B cell (primary cell): ENCODE data around the gene MAML3. TPM values are rescaled to one million over a fixed set of nuclear protein-coding genes. Genes with fewer than 3 reads are reported as not detected.

Source experiments
- ATAC-seq: fragments of 200-7000 bp; cut with Tn5 transposase; one replicate; pipeline ENCODE4 v1.10.0; 2021; ENCODE audit warnings: low read depth, mild to moderate bottlenecking, moderate number of reproducible peaks, moderate library complexity
- CTCF ChIA-PET: fragments of 350-600 bp; sonication (Branson Sonifier 250); formaldehyde crosslinking; loops from one replicate; lab custom pipeline; 2021; ENCODE audit warnings: antibody characterized with exemption, inconsistent platforms; lab: Charles Lee
- POLR2A ChIA-PET: fragments of 350-600 bp; sonication (Branson Sonifier 250); formaldehyde crosslinking; loops from one replicate; lab custom pipeline; 2021; ENCODE audit warnings: antibody characterized with exemption; lab: Charles Lee
- DNase-seq: peaks from one replicate; pipeline ENCODE4 v3.0.0; 2013
- H2AFZ ChIP-seq: 2 replicates; pipeline ENCODE4 v1.6.1; 2012; ENCODE audit warnings: mild to moderate bottlenecking, low read depth, low read length; ENCODE audit not compliant: insufficient read depth, poor library complexity, severe bottlenecking
- H3K27ac ChIP-seq, 2 donors: 1 replicate in 1 of 2; 2 replicates in 1 of 2; pipeline ENCODE4 v1.5.1; 2012 to 2013; ENCODE audit warnings: low read length in 2 of 2, mild to moderate bottlenecking in 2 of 2, moderate library complexity in 1 of 2
- H3K27me3 ChIP-seq, 4 experiments: fragments of 200-600 bp in 1 of 4; sonication (generic) in 1 of 4; replicated peaks in 1 of 4; 1 replicate in 2 of 4; 2 replicates in 2 of 4; pipeline versions ENCODE4 v1.6.1 to v1.7.0; 2013 to 2016; ENCODE audit warnings: low read length in 3 of 4, mild to moderate bottlenecking in 2 of 4, mixed read lengths in 1 of 4, moderate library complexity in 1 of 4; ENCODE audit not compliant: insufficient read depth in 4 of 4, control insufficient read depth in 3 of 4; ENCODE audit errors: control extremely low read depth in 1 of 4
- H3K36me3 ChIP-seq, 2 experiments: replicated peaks in 1 of 2; 1 replicate in 1 of 2; 2 replicates in 1 of 2; pipeline versions ENCODE4 v1.6.1 to v1.7.1; 2013; ENCODE audit warnings: low read length in 1 of 2; ENCODE audit not compliant: insufficient read depth in 2 of 2, control insufficient read depth in 1 of 2; ENCODE audit errors: control extremely low read depth in 1 of 2, extremely low read depth in 1 of 2
- H3K4me1 ChIP-seq, 2 donors: fragments of 200-600 bp in 1 of 2; sonication (generic) in 1 of 2; 1 replicate in 1 of 2; 2 replicates in 1 of 2; pipeline versions ENCODE4 v1.5.1 to v1.6.1; 2013 to 2017; ENCODE audit warnings: low read length in 2 of 2; ENCODE audit not compliant: control insufficient read depth in 2 of 2, insufficient read depth in 2 of 2
- H3K4me2 ChIP-seq: replicated peaks from 2 replicates; pipeline ENCODE3; 2012; ENCODE audit warnings: mild to moderate bottlenecking, low read depth, low read length; ENCODE audit not compliant: poor library complexity, severe bottlenecking
- H3K4me3 ChIP-seq, 5 experiments: fragments of 200-600 bp in 1 of 5; sonication (generic) in 1 of 5; 1 replicate in 3 of 5; 2 replicates in 2 of 5; pipeline versions ENCODE4 v1.5.1 to v1.7.0; 2011 to 2016; ENCODE audit warnings: low read length in 4 of 5, mild to moderate bottlenecking in 4 of 5, low read depth in 2 of 5, control low read depth in 1 of 5, moderate library complexity in 1 of 5; ENCODE audit not compliant: insufficient read depth in 1 of 5; ENCODE audit errors: control extremely low read depth in 1 of 5, extremely low read depth in 1 of 5
- H3K79me2 ChIP-seq: fragments of 200-600 bp; sonication (generic); one replicate; pipeline ENCODE4 v1.6.0; 2016; ENCODE audit warnings: low read length; ENCODE audit not compliant: control insufficient read depth, insufficient read depth
- H3K9ac ChIP-seq: fragments of 200-600 bp; sonication (generic); 2 replicates; pipeline ENCODE4 v1.6.1; 2017; ENCODE audit warnings: mild to moderate bottlenecking, low read length, moderate library complexity
- H3K9me3 ChIP-seq, 3 donors: one replicate each; pipeline versions ENCODE4 v1.6.1 to v1.7.1; 2013; ENCODE audit warnings: low read length in 2 of 3; ENCODE audit not compliant: control insufficient read depth in 2 of 3, insufficient read depth in 1 of 3; ENCODE audit errors: control extremely low read depth in 1 of 3
- H4K20me1 ChIP-seq: 2 replicates; pipeline ENCODE4 v1.6.0; 2012; ENCODE audit warnings: mild to moderate bottlenecking, low read length; ENCODE audit not compliant: insufficient read depth, control insufficient read depth, poor library complexity, severe bottlenecking
- H3K27ac Mint-ChIP-seq: one replicate; pipeline ENCODE4 v1.8.0; 2021; ENCODE audit warnings: mixed read lengths
- H3K27me3 Mint-ChIP-seq: one replicate; pipeline ENCODE4 v1.8.0; 2021; ENCODE audit warnings: mixed read lengths
- H3K4me1 Mint-ChIP-seq: one replicate; pipeline ENCODE4 v1.8.0; 2021; ENCODE audit warnings: mixed read lengths
- H3K4me3 Mint-ChIP-seq: one replicate; pipeline ENCODE4 v1.8.0; 2021; ENCODE audit warnings: mixed read lengths
- H3K9me3 Mint-ChIP-seq: one replicate; pipeline ENCODE4 v1.8.0; 2022; ENCODE audit warnings: mixed read lengths; ENCODE audit not compliant: insufficient read depth
- EZH2 ChIP-seq: IDR thresholded peaks from 2 replicates; pipeline ENCODE4 v1.6.1; 2012; ENCODE audit warnings: borderline replicate concordance, low read depth, mild to moderate bottlenecking, moderate library complexity, low read length; ENCODE audit not compliant: insufficient read depth, poor library complexity, severe bottlenecking
- WGBS: methylation state at CpG from one replicate; pipeline ENCODE4 v1.1.5; 2013; ENCODE audit warnings: missing lambda C conversion rate; ENCODE audit not compliant: insufficient coverage; 5-methylcytosine and 5-hydroxymethylcytosine counted together
- intact Hi-C: fragments of 100-400 bp; cut with micrococcal nuclease; formaldehyde crosslinking; loops from one replicate; pipeline ENCODE4 v1.10.0; 2022
- polyA plus RNA-seq: library from polyadenylated mRNA; depleted of rRNA; stranded (reverse); fragments of >200 nt; gene quantifications from 2 replicates; pipeline ENCODE4 v1.2.3, GENCODE V29; 2012
- total RNA-seq, 2 donors: library from RNA; stranded (reverse); fragments of 120-200 nt in 1 of 2; gene quantifications; 1 replicate in 1 of 2; 2 replicates in 1 of 2; pipeline versions ENCODE4 v1.2.3 to v1.2.4, GENCODE V29; 2013 to 2022
- TF ChIP-seq, protein P1 (sequence below): fragments of 200-600 bp; IDR thresholded peaks from one replicate; pipeline ENCODE4 v1.8.0; 2022; ENCODE audit warnings: antibody characterized with exemption, mild to moderate bottlenecking

The MAML3 gene
- total and polyA plus RNA-seq, 2 donors (not counting 1 experiment from before 2014, with no cell fraction given): 0.94 to 5.3 TPM

DNA sequence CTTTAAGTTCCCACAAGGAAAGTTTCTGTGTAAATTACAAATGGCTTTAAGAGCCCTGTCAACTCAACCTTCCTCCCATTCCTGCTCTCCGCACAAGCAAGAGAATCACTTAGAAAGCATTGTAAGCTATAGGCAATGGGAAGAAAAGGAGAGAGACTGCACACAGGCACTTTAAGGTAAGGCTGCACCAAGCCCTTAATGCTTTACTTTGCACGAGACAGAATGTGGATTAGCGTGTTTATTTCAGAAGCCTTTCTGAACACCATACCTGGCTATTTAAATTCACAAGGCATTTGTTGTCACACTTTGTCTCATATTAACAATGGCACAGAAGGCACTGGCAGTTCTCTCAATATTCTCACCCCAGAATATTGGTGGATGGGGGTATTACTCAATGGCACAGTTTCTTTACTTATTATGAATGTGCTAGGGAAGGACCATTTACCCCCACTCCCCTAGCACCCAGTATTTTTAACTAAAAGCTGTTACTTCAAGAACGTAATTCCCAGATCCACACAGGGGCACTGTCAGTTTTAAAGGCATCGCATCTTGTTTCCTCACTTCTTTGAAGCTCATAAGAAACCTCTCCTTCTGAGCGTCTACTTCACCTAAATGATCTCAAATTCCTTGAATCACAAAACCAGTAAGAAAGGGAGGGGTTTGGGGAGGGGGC is 150.0 kb downstream of the MAML3 start:
- no peak overlapping the region for H3K27ac ChIP-seq
- H3K4me2 ChIP-seq: no peak overlapping the region
- TF ChIP-seq EZH2: no peak
- TF ChIP-seq, protein P1, sequence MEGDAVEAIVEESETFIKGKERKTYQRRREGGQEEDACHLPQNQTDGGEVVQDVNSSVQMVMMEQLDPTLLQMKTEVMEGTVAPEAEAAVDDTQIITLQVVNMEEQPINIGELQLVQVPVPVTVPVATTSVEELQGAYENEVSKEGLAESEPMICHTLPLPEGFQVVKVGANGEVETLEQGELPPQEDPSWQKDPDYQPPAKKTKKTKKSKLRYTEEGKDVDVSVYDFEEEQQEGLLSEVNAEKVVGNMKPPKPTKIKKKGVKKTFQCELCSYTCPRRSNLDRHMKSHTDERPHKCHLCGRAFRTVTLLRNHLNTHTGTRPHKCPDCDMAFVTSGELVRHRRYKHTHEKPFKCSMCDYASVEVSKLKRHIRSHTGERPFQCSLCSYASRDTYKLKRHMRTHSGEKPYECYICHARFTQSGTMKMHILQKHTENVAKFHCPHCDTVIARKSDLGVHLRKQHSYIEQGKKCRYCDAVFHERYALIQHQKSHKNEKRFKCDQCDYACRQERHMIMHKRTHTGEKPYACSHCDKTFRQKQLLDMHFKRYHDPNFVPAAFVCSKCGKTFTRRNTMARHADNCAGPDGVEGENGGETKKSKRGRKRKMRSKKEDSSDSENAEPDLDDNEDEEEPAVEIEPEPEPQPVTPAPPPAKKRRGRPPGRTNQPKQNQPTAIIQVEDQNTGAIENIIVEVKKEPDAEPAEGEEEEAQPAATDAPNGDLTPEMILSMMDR: no peak
- no peak overlapping the region for H2AFZ ChIP-seq
- H3K4me3 Mint-ChIP-seq: no peak overlapping the region
- CTCF ChIA-PET: interaction anchor here (1.9 kb wide), 1 partner anchor 9 kb away, joined by 5 read pairs; no protein-coding TSS in a partner anchor
- H3K9me3 ChIP-seq: no peaks in the 10 kb centered on the region
- H3K9me3 Mint-ChIP-seq: no peaks in the 10 kb centered on the region
- POLR2A ChIA-PET: no interaction called here
- peaks cover 0 to 2% (median 0%) of the 10 kb centered on the region in 4 experiments for H3K27me3 ChIP-seq
- 86% methylated on average over 4 of the region's 6 CpGs for WGBS
- H3K79me2 ChIP-seq: no peaks in the 10 kb centered on the region
- H3K4me3 ChIP-seq: no peak overlapping the region
- intact Hi-C loops: no loop called here
- H3K4me1 ChIP-seq: no peaks in the 10 kb centered on the region
- ATAC-seq (no peak), DNase-seq (no peak)
- H3K4me1 Mint-ChIP-seq: no peaks in the 10 kb centered on the region
- H3K27me3 Mint-ChIP-seq: peaks cover 23% of the 10 kb centered on the region
- no peak overlapping the region for H3K27ac Mint-ChIP-seq
- H3K9ac ChIP-seq: no peak overlapping the region
- H3K36me3 ChIP-seq: no peaks in the 10 kb centered on the region
- no peaks in the 10 kb centered on the region for H4K20me1 ChIP-seq

DNA sequence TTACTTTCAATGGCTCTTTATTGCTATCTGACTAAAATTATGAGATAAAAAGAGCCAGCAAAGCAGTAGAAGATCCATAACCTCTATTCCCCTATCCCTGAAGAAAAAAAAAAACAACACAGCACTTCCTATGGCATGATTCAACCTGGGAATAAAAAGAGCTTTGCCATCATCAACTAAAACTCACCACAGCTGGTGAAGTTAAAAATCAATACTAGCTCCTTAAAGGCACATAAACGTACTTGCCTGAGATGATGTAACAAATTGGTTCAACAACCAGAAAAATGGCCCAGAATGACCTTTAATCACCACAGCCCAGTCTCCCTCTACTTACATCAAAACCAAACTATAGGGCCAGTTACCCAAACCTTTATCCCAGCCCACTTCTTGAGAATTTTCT is 153.8 kb downstream of the MAML3 start:
- Histone ChIP-seq H3K9ac (no peak overlapping the region), H4K20me1 (no peaks in the 10 kb centered on the region), H3K9me3 (no peaks in the 10 kb centered on the region), H3K4me1 (no peaks in the 10 kb centered on the region), H3K79me2 (no peaks in the 10 kb centered on the region), H3K36me3 (no peaks in the 10 kb centered on the region), H3K4me2 (no peak overlapping the region), H3K27me3 (peaks cover 0 to 2% (median 0%) of the 10 kb centered on the region in 4 experiments), H2AFZ (no peak overlapping the region), H3K27ac (no peak overlapping the region), H3K4me3 (no peak overlapping the region)
- CTCF ChIA-PET: no interaction called here
- WGBS: 71% methylated on average over 1 of the region's 1 CpG
- Mint-ChIP-seq H3K4me1 (no peaks in the 10 kb centered on the region), H3K27ac (no peak overlapping the region), H3K9me3 (no peaks in the 10 kb centered on the region), H3K27me3 (peaks cover 19% of the 10 kb centered on the region), H3K4me3 (no peak overlapping the region)
- TF ChIP-seq EZH2: no peak
- TF ChIP-seq, protein P1: no peak
- DNase-seq (no peak), ATAC-seq (no peak)
- POLR2A ChIA-PET: no interaction called here
- intact Hi-C loops: no loop called here
